Measurements from ENCODE around the gene MACROD1. TPM values are rescaled to one million over a fixed set of nuclear protein-coding genes. Genes with fewer than 3 reads are reported as not detected.
"Not testable (repeated sequence)": the region's sequence is repeated elsewhere in the genome, so short reads cannot be mapped to it uniquely, and the experiment has no call there.

Gene MACROD1
- total and polyA plus RNA-seq, 4 donors = 10.6 to 31.6 (median 23.9) TPM

- not testable (repeated sequence) for H3K27me3 ChIP-seq (ENCODE audit: control insufficient read depth, insufficient read depth, low read length); H3K27ac ChIP-seq (ENCODE audit: low read depth, low read length); DNase-seq (ENCODE audit: low read depth in 4 of 6, low spot score in 6 of 6); H3K9me3 ChIP-seq (ENCODE audit: control insufficient read depth, insufficient read depth, low read length); H3K4me1 ChIP-seq (ENCODE audit: control insufficient read depth, insufficient read depth, low read length); H3K4me3 ChIP-seq (ENCODE audit: low read depth, low read length)
- peaks cover 13% of the 10 kb centered on the region for H3K36me3 ChIP-seq (ENCODE audit: control insufficient read depth, insufficient read depth, low read length)
- 100% methylated on average over 3 of the region's 4 CpGs for WGBS (ENCODE audit: insufficient coverage)
Observed at GRCh38 chr11:63963895-63964294, 202.0 kb downstream of the MACROD1 start.

- Histone ChIP-seq H3K36me3 (ENCODE audit: control insufficient read depth, insufficient read depth, low read length) (peaks cover 30% of the 10 kb centered on the region), H3K27ac (ENCODE audit: low read depth, low read length) (no peak overlapping the region), H3K4me1 (ENCODE audit: control insufficient read depth, insufficient read depth, low read length) (peaks cover 5% of the 10 kb centered on the region), H3K4me3 (ENCODE audit: low read depth, low read length) (no peak overlapping the region), H3K9me3 (ENCODE audit: control insufficient read depth, insufficient read depth, low read length) (no peaks in the 10 kb centered on the region), H3K27me3 (ENCODE audit: control insufficient read depth, insufficient read depth, low read length) (no peaks in the 10 kb centered on the region)
- WGBS (ENCODE audit: insufficient coverage) = 53% methylated on average over 19 of the region's 19 CpGs
- DNase-seq (ENCODE audit: low read depth in 4 of 6, low spot score in 6 of 6) = peak in 1 of 6 donors; percentile 35
Observed at GRCh38 chr11:63961608-63962412, 204.1 kb downstream of the MACROD1 start.

DNA sequence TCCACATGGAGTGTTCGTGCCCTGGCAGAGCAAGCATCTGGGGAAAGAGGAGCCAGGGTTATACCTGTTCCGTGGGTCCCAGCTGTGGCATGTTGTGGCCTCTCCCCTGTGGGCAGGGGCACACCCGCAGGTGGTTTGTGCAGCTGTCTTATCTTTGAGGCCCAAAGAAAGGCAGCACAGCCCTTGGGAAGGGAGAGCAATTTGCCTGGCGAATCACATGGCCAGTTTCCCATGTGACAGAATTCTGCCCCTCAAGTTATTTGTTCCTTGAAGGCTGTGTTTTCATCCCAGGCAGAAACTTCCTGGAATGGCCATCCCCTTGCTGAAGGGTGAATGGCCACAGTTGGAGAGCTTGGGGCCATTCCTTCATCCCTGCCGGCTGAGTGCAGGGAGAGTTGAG lies 207.9 kb downstream of the MACROD1 start:
- Histone ChIP-seq H3K4me1 (ENCODE audit: control insufficient read depth, insufficient read depth, low read length) (peaks cover 5% of the 10 kb centered on the region), H3K4me3 (ENCODE audit: low read depth, low read length) (no peak overlapping the region), H3K27me3 (ENCODE audit: control insufficient read depth, insufficient read depth, low read length) (no peaks in the 10 kb centered on the region), H3K36me3 (ENCODE audit: control insufficient read depth, insufficient read depth, low read length) (peaks cover 63% of the 10 kb centered on the region), H3K27ac (ENCODE audit: low read depth, low read length) (no peak overlapping the region), H3K9me3 (ENCODE audit: control insufficient read depth, insufficient read depth, low read length) (no peaks in the 10 kb centered on the region)
- DNase-seq (ENCODE audit: low read depth in 4 of 6, low spot score in 6 of 6) = no peak
- 85% methylated on average over 4 of the region's 5 CpGs for WGBS (ENCODE audit: insufficient coverage)

GRCh38 chr11:63952570-63952969 lies 213.3 kb downstream of the MACROD1 start:
- H3K36me3 ChIP-seq (ENCODE audit: control insufficient read depth, insufficient read depth, low read length) = peaks cover 69% of the 10 kb centered on the region
- no CpG with 5 or more reads among the region's 4 CpGs for WGBS (ENCODE audit: insufficient coverage)
- no peaks in the 10 kb centered on the region for H3K9me3 ChIP-seq (ENCODE audit: control insufficient read depth, insufficient read depth, low read length)
- H3K4me3 ChIP-seq (ENCODE audit: low read depth, low read length) = no peak overlapping the region
- no peaks in the 10 kb centered on the region for H3K4me1 ChIP-seq (ENCODE audit: control insufficient read depth, insufficient read depth, low read length)
- H3K27me3 ChIP-seq (ENCODE audit: control insufficient read depth, insufficient read depth, low read length) = no peaks in the 10 kb centered on the region
- no peak overlapping the region for H3K27ac ChIP-seq (ENCODE audit: low read depth, low read length)
- DNase-seq (ENCODE audit: low read depth in 4 of 6, low spot score in 6 of 6) = no peak

GRCh38 chr11:63951779-63952536 lies 214.0 kb downstream of the MACROD1 start:
- Histone ChIP-seq H3K27ac (ENCODE audit: low read depth, low read length) (no peak overlapping the region), H3K36me3 (ENCODE audit: control insufficient read depth, insufficient read depth, low read length) (peaks cover 69% of the 10 kb centered on the region)
- WGBS (ENCODE audit: insufficient coverage) = 79% methylated on average over 20 of the region's 20 CpGs

More at GRCh38 chr11:63951779-63952536, 214.0 kb downstream of the MACROD1 start:
- no peaks in the 10 kb centered on the region for H3K9me3 ChIP-seq (ENCODE audit: control insufficient read depth, insufficient read depth, low read length)
- no peak for DNase-seq (ENCODE audit: low read depth in 4 of 6, low spot score in 6 of 6)
- no peaks in the 10 kb centered on the region for H3K27me3 ChIP-seq (ENCODE audit: control insufficient read depth, insufficient read depth, low read length)
- H3K4me1 ChIP-seq (ENCODE audit: control insufficient read depth, insufficient read depth, low read length) = no peaks in the 10 kb centered on the region
- no peak overlapping the region for H3K4me3 ChIP-seq (ENCODE audit: low read depth, low read length)

Small RNAs within 50 kb of the gene (small RNA-seq; reads per million reads assigned to genes)
- not detected for gene RNU6-45P (ENCODE audit: low replicate concordance)

Other genes starting within 250 kb of the MACROD1 start
- gene RCOR2, start 248.9 kb downstream of the MACROD1 start, total RNA-seq = 1 to 10 TPM; 3.0 to 8.9 TPM
- 10 to 100 TPM; 23.7 to 23.9 TPM for gene RCOR2, start 248.9 kb downstream of the MACROD1 start, polyA plus RNA-seq (ENCODE audit: insufficient read length in 2 of 2)
- gene NAA40, start 227.1 kb downstream of the MACROD1 start, total RNA-seq = 10 to 100 TPM; 11.6 to 19.3 TPM
- gene NAA40, start 227.1 kb downstream of the MACROD1 start, polyA plus RNA-seq (ENCODE audit: insufficient read length in 2 of 2) = 10 to 100 TPM; 39.5 to 51.3 TPM
- gene COX8A, start 191.5 kb downstream of the MACROD1 start, total RNA-seq = 100 to 1,000 TPM; 303 to 558 TPM
- 100 to 1,000 TPM; 391 TPM for gene COX8A, start 191.5 kb downstream of the MACROD1 start, polyA plus RNA-seq (ENCODE audit: insufficient read length in 2 of 2)
- 10 to 100 TPM; 34.7 to 39.1 TPM for gene OTUB1, start 179.7 kb downstream of the MACROD1 start, total RNA-seq
- 100 to 1,000 TPM; 114 to 134 TPM for gene OTUB1, start 179.7 kb downstream of the MACROD1 start, polyA plus RNA-seq (ENCODE audit: insufficient read length in 2 of 2)
- 1 to 10 TPM; 6.7 to 7.0 TPM for gene FLRT1, start 130.2 kb downstream of the MACROD1 start, total RNA-seq
- 10 to 100 TPM; 16.5 to 21.0 TPM for gene FLRT1, start 130.2 kb downstream of the MACROD1 start, polyA plus RNA-seq (ENCODE audit: insufficient read length in 2 of 2)
- 100 to 1,000 TPM in 1 of 2 donors, 10 to 100 TPM in 1; 99.0 to 119 TPM for gene STIP1, start 20.1 kb upstream of the MACROD1 start, total RNA-seq
- gene STIP1, start 20.1 kb upstream of the MACROD1 start, polyA plus RNA-seq (ENCODE audit: insufficient read length in 2 of 2) = 100 to 1,000 TPM; 170 to 184 TPM
- gene FERMT3, start 40.6 kb upstream of the MACROD1 start, total RNA-seq = 1 to 10 TPM; 5.1 to 5.7 TPM
- 1 to 10 TPM; 6.0 to 8.2 TPM for gene FERMT3, start 40.6 kb upstream of the MACROD1 start, polyA plus RNA-seq (ENCODE audit: insufficient read length in 2 of 2)
- 10 to 100 TPM; 10.0 to 45.6 TPM for gene TRPT1, start 60.1 kb upstream of the MACROD1 start, total RNA-seq
- gene TRPT1, start 60.1 kb upstream of the MACROD1 start, polyA plus RNA-seq (ENCODE audit: insufficient read length in 2 of 2) = 10 to 100 TPM; 38.8 to 44.6 TPM
- 10 to 100 TPM; 20.3 to 41.3 TPM for gene NUDT22, start 60.2 kb upstream of the MACROD1 start, total RNA-seq
- gene NUDT22, start 60.2 kb upstream of the MACROD1 start, polyA plus RNA-seq (ENCODE audit: insufficient read length in 2 of 2) = 10 to 100 TPM; 30.6 to 35.1 TPM
- 10 to 100 TPM; 14.7 to 18.5 TPM for gene DNAJC4, start 64.4 kb upstream of the MACROD1 start, total RNA-seq
- 10 to 100 TPM; 71.3 to 77.4 TPM for gene DNAJC4, start 64.4 kb upstream of the MACROD1 start, polyA plus RNA-seq (ENCODE audit: insufficient read length in 2 of 2)
- gene VEGFB, start 68.5 kb upstream of the MACROD1 start, total RNA-seq = 10 to 100 TPM; 46.8 to 94.2 TPM
- gene VEGFB, start 68.5 kb upstream of the MACROD1 start, polyA plus RNA-seq (ENCODE audit: insufficient read length in 2 of 2) = 100 to 1,000 TPM; 252 to 255 TPM
- 10 to 100 TPM; 43.6 to 94.7 TPM for gene FKBP2, start 75.0 kb upstream of the MACROD1 start, total RNA-seq
- 100 to 1,000 TPM; 109 to 120 TPM for gene FKBP2, start 75.0 kb upstream of the MACROD1 start, polyA plus RNA-seq (ENCODE audit: insufficient read length in 2 of 2)
- 100 to 1,000 TPM in 1 of 2 donors, 10 to 100 TPM in 1; 22.5 to 127 TPM for gene PPP1R14B, start 80.8 kb upstream of the MACROD1 start, total RNA-seq
- 100 to 1,000 TPM; 117 to 127 TPM for gene PPP1R14B, start 80.8 kb upstream of the MACROD1 start, polyA plus RNA-seq (ENCODE audit: insufficient read length in 2 of 2)
- gene PLCB3, start 85.4 kb upstream of the MACROD1 start, total RNA-seq = 10 to 100 TPM; 12.7 to 16.9 TPM
- gene PLCB3, start 85.4 kb upstream of the MACROD1 start, polyA plus RNA-seq (ENCODE audit: insufficient read length in 2 of 2) = 10 to 100 TPM; 14.0 to 15.0 TPM
- gene BAD, start 118.6 kb upstream of the MACROD1 start, total RNA-seq = 100 to 1,000 TPM in 1 of 2 donors, 10 to 100 TPM in 1; 41.5 to 123 TPM
- gene BAD, start 118.6 kb upstream of the MACROD1 start, polyA plus RNA-seq (ENCODE audit: insufficient read length in 2 of 2) = 100 to 1,000 TPM in 1 of 2 donors, 10 to 100 TPM in 1; 97.7 to 104 TPM
- gene GPR137, start 119.7 kb upstream of the MACROD1 start, total RNA-seq = 10 to 100 TPM in 1 of 2 donors, 1 to 10 TPM in 1; 7.1 to 21.5 TPM
- 100 to 1,000 TPM in 1 of 2 donors, 10 to 100 TPM in 1; 90.9 to 100 TPM for gene GPR137, start 119.7 kb upstream of the MACROD1 start, polyA plus RNA-seq (ENCODE audit: insufficient read length in 2 of 2)
- gene KCNK4, start 125.2 kb upstream of the MACROD1 start, total RNA-seq = 1 to 10 TPM; 1.0 to 3.2 TPM
- gene KCNK4, start 125.2 kb upstream of the MACROD1 start, polyA plus RNA-seq (ENCODE audit: insufficient read length in 2 of 2) = 1 to 10 TPM; 6.5 to 7.8 TPM
- gene CATSPERZ, start 134.2 kb upstream of the MACROD1 start, total RNA-seq = under 1 TPM; 0.50 to 0.69 TPM
- 1 to 10 TPM; 1.4 to 1.6 TPM for gene CATSPERZ, start 134.2 kb upstream of the MACROD1 start, polyA plus RNA-seq (ENCODE audit: insufficient read length in 2 of 2)
- gene ESRRA, start 139.4 kb upstream of the MACROD1 start, total RNA-seq = 10 to 100 TPM in 1 of 2 donors, 1 to 10 TPM in 1; 8.3 to 21.3 TPM
- gene ESRRA, start 139.4 kb upstream of the MACROD1 start, polyA plus RNA-seq (ENCODE audit: insufficient read length in 2 of 2) = 10 to 100 TPM; 21.7 to 28.0 TPM
- 100 to 1,000 TPM in 1 of 2 donors, 10 to 100 TPM in 1; 84.2 to 343 TPM for gene TRMT112, start 151.4 kb upstream of the MACROD1 start, total RNA-seq
- 100 to 1,000 TPM; 133 to 153 TPM for gene TRMT112, start 151.4 kb upstream of the MACROD1 start, polyA plus RNA-seq (ENCODE audit: insufficient read length in 2 of 2)
- 100 to 1,000 TPM; 115 to 316 TPM for gene PRDX5, start 152.0 kb upstream of the MACROD1 start, total RNA-seq
- gene PRDX5, start 152.0 kb upstream of the MACROD1 start, polyA plus RNA-seq (ENCODE audit: insufficient read length in 2 of 2) = 100 to 1,000 TPM; 353 to 369 TPM
- gene CCDC88B, start 174.1 kb upstream of the MACROD1 start, total RNA-seq = 1 to 10 TPM; 4.2 to 7.1 TPM
- 1 to 10 TPM; 8.3 to 8.4 TPM for gene CCDC88B, start 174.1 kb upstream of the MACROD1 start, polyA plus RNA-seq (ENCODE audit: insufficient read length in 2 of 2)
- gene RPS6KA4, start 193.0 kb upstream of the MACROD1 start, total RNA-seq = 10 to 100 TPM; 11.3 to 20.4 TPM
- 10 to 100 TPM; 20.7 to 27.2 TPM for gene RPS6KA4, start 193.0 kb upstream of the MACROD1 start, polyA plus RNA-seq (ENCODE audit: insufficient read length in 2 of 2)

All from spinal cord (tissue), 10 donors.